ENCODE measurements around the gene TRAK2. TPM values are rescaled to one million over a fixed set of nuclear protein-coding genes. Genes with fewer than 3 reads are reported as not detected.
A peak's percentile ranks its signal among the peaks of the same experiment; 100 is the strongest.

TRAK2 gene
- total RNA-seq, 4 donors from 2014 or later, result 7.9 to 32.8 (median 13.7) TPM

- intact Hi-C loops (cut with DNase I), result no loop called here
- Histone ChIP-seq H3K27ac (peak overlapping the region in 2 of 4 donors; percentile 45 to 55), H3K9me3 (no peaks in the 10 kb centered on the region), H3K4me3 (no peak overlapping the region), H3K27me3 (no peaks in the 10 kb centered on the region), H3K4me1 (peaks cover 0 to 51% (median 0%) of the 10 kb centered on the region in 3 donors), H3K36me3 (no peaks in the 10 kb centered on the region)
- TF ChIP-seq POLR2A (IDR thresholded peaks at IDR 0.05), result no peak
- no peak for TF ChIP-seq CTCF (IDR thresholded peaks at IDR 0.05)
- WGBS, 2 donors, result 36 to 41% methylated on average over 3 of the region's 3 CpGs
- no peak for DNase-seq
These were observed 30.7 kb downstream of the TRAK2 start for GRCh38 chr2:201420442-201421113.

GRCh38 chr2:201419986-201420385 is 31.3 kb downstream of the TRAK2 start:
- 79 to 98% methylated on average over 4 of the region's 4 CpGs for WGBS, 2 donors
- DNase-seq, result no peak
- H3K27ac ChIP-seq, result peak overlapping the region in 2 of 4 donors; percentile 45 to 55
- no peaks in the 10 kb centered on the region for H3K36me3 ChIP-seq
- no peak for TF ChIP-seq CTCF (IDR thresholded peaks at IDR 0.05)
- no peak for TF ChIP-seq POLR2A (IDR thresholded peaks at IDR 0.05)
- intact Hi-C loops (cut with DNase I), result no loop called here
- H3K27me3 ChIP-seq, result no peaks in the 10 kb centered on the region
- peaks cover 0 to 51% (median 0%) of the 10 kb centered on the region in 3 donors for H3K4me1 ChIP-seq
- H3K9me3 ChIP-seq, result no peaks in the 10 kb centered on the region
- no peak overlapping the region for H3K4me3 ChIP-seq

- peak overlapping the region in 2 of 4 donors; percentile 45 to 55 for H3K27ac ChIP-seq
- H3K36me3 ChIP-seq, result no peaks in the 10 kb centered on the region
- 45 to 55% methylated on average over 3 of the region's 3 CpGs for WGBS, 2 donors
- peaks cover 0 to 53% (median 0%) of the 10 kb centered on the region in 3 donors for H3K4me1 ChIP-seq
- TF ChIP-seq POLR2A (IDR thresholded peaks at IDR 0.05) (no peak), CTCF (IDR thresholded peaks at IDR 0.05) (peak in 1 of 6 experiments; percentile 24)
- no peaks in the 10 kb centered on the region for H3K27me3 ChIP-seq
- no peak overlapping the region for H3K4me3 ChIP-seq
- intact Hi-C loops (cut with DNase I), result no loop called here
- H3K9me3 ChIP-seq, result no peaks in the 10 kb centered on the region
- no peak for DNase-seq
These were observed 32.1 kb downstream of the TRAK2 start for GRCh38 chr2:201419057-201419635.

GRCh38 chr2:201415149-201415548 is 36.1 kb downstream of the TRAK2 start:
- intact Hi-C loops (cut with DNase I), result no loop called here

More at GRCh38 chr2:201415149-201415548, 36.1 kb downstream of the TRAK2 start:
- H3K27ac ChIP-seq, result no peak overlapping the region
- H3K4me1 ChIP-seq, result peaks cover 0 to 50% (median 6%) of the 10 kb centered on the region in 3 donors
- no peaks in the 10 kb centered on the region for H3K36me3 ChIP-seq
- WGBS, 2 donors, result 1 to 3% methylated on average over 2 of the region's 2 CpGs
- TF ChIP-seq POLR2A (IDR thresholded peaks at IDR 0.05) (no peak), CTCF (IDR thresholded peaks at IDR 0.05) (no peak)
- no peaks in the 10 kb centered on the region for H3K27me3 ChIP-seq
- H3K4me3 ChIP-seq, result no peak overlapping the region
- no peaks in the 10 kb centered on the region for H3K9me3 ChIP-seq
- no peak for DNase-seq

All from esophagus squamous epithelium (tissue), 5 donors.